Regular cardiac myocyte (primary cell): ENCODE measurements around the gene SBF1. TPM values are rescaled to one million over a fixed set of nuclear protein-coding genes. Genes with fewer than 3 reads are reported as not detected.

Source experiments
- total RNA-seq: library from RNA; depleted of rRNA; stranded (reverse); fragments of >200 nt; gene quantifications from 2 replicates; pipeline ENCODE4 v1.2.3, GENCODE V29; 2014

Gene SBF1, protein sequence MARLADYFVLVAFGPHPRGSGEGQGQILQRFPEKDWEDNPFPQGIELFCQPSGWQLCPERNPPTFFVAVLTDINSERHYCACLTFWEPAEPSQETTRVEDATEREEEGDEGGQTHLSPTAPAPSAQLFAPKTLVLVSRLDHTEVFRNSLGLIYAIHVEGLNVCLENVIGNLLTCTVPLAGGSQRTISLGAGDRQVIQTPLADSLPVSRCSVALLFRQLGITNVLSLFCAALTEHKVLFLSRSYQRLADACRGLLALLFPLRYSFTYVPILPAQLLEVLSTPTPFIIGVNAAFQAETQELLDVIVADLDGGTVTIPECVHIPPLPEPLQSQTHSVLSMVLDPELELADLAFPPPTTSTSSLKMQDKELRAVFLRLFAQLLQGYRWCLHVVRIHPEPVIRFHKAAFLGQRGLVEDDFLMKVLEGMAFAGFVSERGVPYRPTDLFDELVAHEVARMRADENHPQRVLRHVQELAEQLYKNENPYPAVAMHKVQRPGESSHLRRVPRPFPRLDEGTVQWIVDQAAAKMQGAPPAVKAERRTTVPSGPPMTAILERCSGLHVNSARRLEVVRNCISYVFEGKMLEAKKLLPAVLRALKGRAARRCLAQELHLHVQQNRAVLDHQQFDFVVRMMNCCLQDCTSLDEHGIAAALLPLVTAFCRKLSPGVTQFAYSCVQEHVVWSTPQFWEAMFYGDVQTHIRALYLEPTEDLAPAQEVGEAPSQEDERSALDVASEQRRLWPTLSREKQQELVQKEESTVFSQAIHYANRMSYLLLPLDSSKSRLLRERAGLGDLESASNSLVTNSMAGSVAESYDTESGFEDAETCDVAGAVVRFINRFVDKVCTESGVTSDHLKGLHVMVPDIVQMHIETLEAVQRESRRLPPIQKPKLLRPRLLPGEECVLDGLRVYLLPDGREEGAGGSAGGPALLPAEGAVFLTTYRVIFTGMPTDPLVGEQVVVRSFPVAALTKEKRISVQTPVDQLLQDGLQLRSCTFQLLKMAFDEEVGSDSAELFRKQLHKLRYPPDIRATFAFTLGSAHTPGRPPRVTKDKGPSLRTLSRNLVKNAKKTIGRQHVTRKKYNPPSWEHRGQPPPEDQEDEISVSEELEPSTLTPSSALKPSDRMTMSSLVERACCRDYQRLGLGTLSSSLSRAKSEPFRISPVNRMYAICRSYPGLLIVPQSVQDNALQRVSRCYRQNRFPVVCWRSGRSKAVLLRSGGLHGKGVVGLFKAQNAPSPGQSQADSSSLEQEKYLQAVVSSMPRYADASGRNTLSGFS (N-terminal part only)
- total RNA-seq, result 60.0 and 64.2 TPM in 2 replicates

DNA sequence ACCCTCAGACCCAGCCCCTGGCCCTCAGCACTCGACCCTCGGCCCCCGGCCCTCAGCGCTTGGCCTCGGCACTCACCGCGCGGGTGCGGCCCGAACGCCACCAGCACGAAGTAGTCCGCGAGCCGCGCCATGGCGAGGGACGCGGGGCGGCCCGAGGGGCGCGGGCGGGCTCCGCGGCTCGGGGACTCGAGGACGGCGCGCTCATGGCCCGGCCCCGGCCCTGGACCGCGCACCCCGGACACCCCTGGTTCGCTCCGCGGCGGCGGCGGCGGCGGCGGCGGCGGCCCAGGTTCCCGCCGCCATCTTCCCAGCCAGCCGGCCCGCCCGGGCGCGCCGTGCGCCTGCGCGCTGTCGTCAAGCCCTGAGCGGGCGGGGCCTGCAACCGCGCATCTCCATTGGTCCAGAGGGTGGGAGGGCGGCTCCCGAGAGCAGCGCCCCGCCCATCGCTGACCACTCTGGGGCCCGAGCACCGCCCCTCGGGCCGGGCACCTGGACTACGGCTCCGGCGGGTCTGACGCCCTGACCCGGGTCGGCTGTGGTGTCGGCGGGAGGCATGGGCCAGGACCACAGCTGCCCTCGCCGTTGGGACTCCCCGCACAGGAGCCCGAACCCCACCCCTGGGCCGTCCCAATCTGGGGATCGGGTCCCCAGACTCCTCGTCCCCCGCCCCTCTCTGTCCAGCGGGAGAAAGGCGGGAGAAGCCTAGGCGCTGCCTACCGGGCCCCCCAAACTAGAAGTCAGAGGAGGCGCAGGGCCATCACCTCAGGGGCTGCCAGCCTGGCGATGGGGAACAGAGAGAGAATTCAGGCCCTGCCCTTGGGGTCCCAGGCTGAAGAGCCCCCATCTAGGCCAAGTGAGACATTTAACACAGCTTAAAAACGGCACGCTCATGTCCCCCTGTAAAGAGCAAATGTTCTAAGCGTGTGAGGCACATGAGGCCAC, at the start of gene SBF1:
SBF1 (minus strand) TSS at position 326 of the 942 bp plus-strand sequence; CDS start at position 131, 195 bp downstream.

DNA sequence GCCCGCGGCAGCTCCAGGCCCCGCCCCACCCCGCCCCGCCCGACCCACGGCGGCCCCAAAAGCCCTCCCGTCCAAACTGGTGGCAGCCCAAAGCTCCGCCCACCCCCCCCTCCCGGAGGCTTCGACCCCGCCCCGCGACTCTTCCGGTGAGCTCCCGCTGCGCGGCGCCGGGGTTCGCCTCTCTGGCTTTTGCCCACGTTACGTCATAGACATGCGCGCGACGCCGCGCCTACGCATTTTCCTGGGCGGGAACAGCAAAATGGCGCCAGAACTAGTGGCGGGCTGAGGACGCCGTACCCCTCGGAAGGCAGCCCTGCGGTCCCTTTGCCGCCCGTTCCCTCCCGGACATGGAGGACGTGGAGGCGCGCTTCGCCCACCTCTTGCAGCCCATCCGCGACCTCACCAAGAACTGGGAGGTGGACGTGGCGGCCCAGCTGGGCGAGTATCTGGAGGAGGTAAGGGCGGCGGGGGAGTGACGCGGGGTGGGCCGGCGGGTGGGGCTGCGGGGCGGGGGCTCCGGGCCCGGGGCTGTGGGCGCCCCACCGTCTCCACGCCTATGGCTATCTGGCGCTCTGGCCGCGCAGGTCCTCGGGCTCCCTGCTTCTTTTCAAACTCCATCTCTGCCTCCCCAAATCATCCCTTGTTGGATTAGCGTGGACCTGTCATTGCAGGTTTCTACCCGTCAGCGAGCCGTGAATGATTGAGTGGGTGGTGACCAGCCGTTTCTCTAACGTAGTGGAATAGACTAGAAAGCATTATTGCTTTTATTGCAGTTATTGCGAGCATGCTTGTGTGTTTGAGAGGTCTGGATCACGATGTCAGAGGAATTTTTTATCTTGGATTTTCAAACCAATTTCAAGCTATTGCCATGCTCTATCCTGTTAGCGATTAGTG, 33.4 kb upstream of the SBF1 start, which contains the start of gene NCAPH2:
NCAPH2 (plus strand) TSS at position 234 of the 894 bp plus-strand sequence; CDS start at position 348, 114 bp downstream.

DNA sequence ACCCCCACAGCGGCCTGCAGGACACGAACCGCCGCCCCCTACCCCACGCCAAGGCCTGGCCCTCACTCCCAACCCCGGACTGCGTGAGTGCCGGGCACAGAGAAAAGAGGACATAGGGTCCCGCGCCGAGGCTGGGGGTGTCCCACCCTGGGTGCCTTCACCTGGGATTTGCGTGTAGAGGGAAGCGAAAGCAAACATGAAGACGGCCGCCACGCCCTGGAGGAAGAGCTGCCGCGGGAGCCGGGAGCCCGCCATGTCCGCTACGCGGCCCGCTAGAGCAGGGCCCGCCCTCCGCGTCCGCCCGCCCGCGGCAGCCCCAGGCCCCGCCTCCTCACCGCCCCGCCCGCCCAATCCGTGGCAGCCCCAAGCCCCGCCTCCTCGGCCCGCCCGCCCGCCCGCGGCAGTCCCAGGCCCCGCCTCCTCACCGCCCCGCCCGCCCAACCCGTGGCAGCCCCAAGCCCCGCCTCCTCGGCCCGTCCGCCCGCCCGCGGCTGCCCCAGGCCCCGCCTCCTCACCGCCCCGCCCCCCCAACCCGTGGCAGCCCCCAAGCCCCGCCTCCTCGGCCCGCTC, 32.7 kb upstream of the SBF1 start, which contains the start of gene LMF2:
LMF2 (minus strand) TSS at position 282 of the 570 bp plus-strand sequence; CDS start at position 255, 27 bp downstream.

DNA sequence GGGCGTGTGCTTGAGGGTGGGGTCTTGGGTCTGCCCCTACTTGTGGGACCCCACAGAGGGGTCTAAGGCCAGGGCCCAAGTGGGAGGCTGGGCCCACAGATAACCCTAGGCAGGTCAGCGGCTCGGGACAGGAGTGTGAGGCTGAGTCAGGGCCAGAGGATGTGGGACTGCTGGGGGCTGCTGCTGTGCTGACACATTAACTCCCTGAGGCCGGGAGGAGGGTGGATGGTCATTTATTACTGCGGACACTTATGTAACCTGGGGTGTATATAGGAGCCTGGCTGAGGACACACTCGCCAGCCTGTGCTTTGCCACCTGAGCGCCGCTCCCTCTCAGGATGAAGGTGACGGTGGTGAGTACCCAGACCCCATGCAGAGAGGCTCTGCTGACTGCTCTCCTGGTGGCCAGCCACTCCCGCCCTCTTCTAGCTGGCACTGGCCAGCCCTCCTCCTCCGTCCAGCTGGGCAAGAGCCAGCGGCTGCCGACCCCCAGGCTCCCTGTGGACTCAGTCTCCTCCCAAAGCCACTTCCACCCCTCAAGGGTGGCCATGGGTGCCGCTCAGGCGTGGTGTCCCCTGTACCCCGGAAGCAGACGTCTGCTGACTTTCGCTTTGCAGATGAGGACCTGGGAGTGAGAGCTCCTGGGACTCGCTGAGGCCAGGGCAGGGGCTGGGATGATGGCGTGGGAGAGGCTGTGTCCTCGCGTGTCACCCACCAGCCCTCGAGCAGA, 11.9 kb upstream of the SBF1 start, which contains the start of gene MIOX:
MIOX (plus strand) TSS at position 299 of the 729 bp plus-strand sequence; CDS start at position 338, 39 bp downstream.

DNA sequence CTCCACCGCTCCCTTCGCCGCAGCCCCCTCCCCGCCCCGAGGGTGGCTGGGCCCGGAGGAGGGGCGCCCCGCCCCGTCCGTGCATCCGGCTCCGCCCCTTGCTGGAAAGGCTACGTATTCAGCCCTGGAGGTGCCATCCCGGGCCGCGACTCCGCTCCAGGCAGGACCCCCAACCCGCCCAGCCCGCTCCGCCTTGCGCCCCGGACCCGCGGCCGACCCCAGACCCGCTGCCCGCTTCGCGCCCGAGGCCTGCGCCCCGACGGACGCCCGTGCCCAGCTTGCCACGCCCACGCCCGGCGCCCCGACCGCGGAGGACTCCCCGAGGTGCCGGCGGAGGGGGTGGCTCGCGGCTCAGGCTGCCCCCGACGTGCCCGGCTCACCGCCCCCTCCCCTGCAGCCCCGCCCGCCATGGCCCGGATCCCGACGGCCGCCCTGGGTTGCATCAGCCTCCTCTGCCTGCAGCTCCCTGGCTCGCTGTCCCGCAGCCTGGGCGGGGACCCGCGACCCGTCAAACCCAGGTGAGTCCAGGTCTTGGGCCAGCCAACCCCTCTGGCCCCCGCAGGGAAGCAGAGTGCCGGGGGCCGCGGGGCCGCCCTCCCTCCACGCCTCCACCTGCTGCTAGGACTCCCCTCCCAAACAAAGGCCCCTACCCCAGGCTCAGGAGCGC, 6.7 kb upstream of the SBF1 start, which contains the start of gene ADM2:
ADM2 (plus strand) TSS at position 104 of the 667 bp plus-strand sequence; CDS start at position 409, 305 bp downstream.

Other genes with a start within 250 kb of the SBF1 start
- 28.2 and 29.3 TPM in 2 replicates for gene TUBGCP6, start 230.0 kb downstream of the SBF1 start, total RNA-seq
- gene HDAC10, start 223.8 kb downstream of the SBF1 start, total RNA-seq, result 14.6 and 20.3 TPM in 2 replicates
- gene MAPK12, start 213.4 kb downstream of the SBF1 start, total RNA-seq, result 22.0 and 23.7 TPM in 2 replicates
- 3.9 and 4.6 TPM in 2 replicates for gene MAPK11, start 204.7 kb downstream of the SBF1 start, total RNA-seq
- gene PLXNB2, start 167.4 kb downstream of the SBF1 start, total RNA-seq, result 85.1 and 109 TPM in 2 replicates
- 1.3 and 2.0 TPM in 2 replicates for gene DENND6B, start 148.0 kb downstream of the SBF1 start, total RNA-seq
- 45.9 and 57.1 TPM in 2 replicates for gene PPP6R2, start 131.7 kb downstream of the SBF1 start, total RNA-seq
- gene ADM2, start 6.5 kb upstream of the SBF1 start, total RNA-seq, result 0.58 and 1.1 TPM in 2 replicates
- under 0.01 TPM in 1 of 2 replicates, not detected in the other for gene MIOX, start 11.8 kb upstream of the SBF1 start, total RNA-seq
- 30.7 and 54.3 TPM in 2 replicates for gene LMF2, start 32.7 kb upstream of the SBF1 start, total RNA-seq
- 18.3 and 55.2 TPM in 2 replicates for gene NCAPH2, start 33.2 kb upstream of the SBF1 start, total RNA-seq
- gene SCO2, start 50.6 kb upstream of the SBF1 start, total RNA-seq, result 0.56 and 5.4 TPM in 2 replicates
- gene TYMP, start 55.0 kb upstream of the SBF1 start, total RNA-seq, result 7.1 and 13.5 TPM in 2 replicates
- under 0.01 TPM in 2 replicates for gene KLHDC7B, start 70.9 kb upstream of the SBF1 start, total RNA-seq
- not detected in 2 replicates for gene SYCE3, start 87.9 kb upstream of the SBF1 start, total RNA-seq
- 0.96 and 3.9 TPM in 2 replicates for gene CPT1B, start 103.4 kb upstream of the SBF1 start, total RNA-seq
- 14.0 and 24.5 TPM in 2 replicates for gene CHKB, start 107.8 kb upstream of the SBF1 start, total RNA-seq
- gene MAPK8IP2, start 125.8 kb upstream of the SBF1 start, total RNA-seq, result under 0.01 TPM in 2 replicates
- gene ARSA, start 153.1 kb upstream of the SBF1 start, total RNA-seq, result 6.9 and 19.4 TPM in 2 replicates
- 0.19 and 0.28 TPM in 2 replicates for gene SHANK3, start 197.8 kb upstream of the SBF1 start, total RNA-seq